GM19455 (cell line): Measurements from ENCODE around the gene ZFTA.
"Not testable (repeated sequence)": the region's sequence is repeated elsewhere in the genome, so short reads cannot be mapped to it uniquely, and the experiment has no call there.

Experiments used
- ATAC-seq: cut with Tn5 transposase; IDR thresholded peaks from one replicate; pipeline ENCODE4 v1.9.1; 2021; ENCODE audit not compliant: unreplicated experiment

The ZFTA gene

DNA sequence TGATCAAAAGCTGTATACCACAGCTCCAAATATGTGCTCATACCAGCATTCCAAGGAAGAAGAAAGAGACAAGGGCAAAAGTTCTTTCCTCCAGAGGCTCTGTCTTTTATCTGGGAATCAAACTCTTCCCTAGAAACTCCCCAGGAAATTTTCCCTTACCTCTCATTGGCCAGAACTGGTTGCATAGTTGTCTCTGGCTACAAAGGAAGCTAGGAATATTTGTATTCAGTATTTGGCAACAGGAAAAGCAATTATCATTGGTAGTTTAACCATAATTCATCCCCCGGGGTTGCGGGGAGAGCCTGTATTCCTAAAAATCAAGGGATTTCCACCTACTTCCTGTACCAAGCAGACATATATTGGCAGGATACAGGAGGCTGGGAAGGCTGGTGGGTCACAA is 10.5 kb upstream of the ZFTA start:
- ATAC-seq = no peak

DNA sequence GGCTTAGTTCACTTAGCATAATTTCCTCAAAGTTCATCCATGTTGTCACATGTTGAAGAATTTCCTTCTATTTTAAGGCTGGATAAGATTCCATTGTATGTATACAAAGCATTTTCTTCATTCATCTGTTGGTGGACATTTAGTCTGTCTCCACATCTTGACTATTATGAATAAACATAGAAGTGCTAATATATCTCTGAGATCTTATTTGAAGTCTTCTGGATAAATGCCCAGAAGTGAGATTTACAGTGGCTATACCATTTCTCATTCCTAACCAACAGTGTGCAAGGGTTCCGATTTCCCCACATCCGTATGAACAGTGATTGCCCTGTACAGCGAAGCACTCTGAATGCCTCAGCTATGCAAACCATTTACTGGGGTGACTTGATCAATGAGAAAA is 6.6 kb upstream of the ZFTA start:
- ATAC-seq = no peak

GRCh38 chr11:63771741-63772318 is 3.3 kb upstream of the ZFTA start:
- ATAC-seq = not testable (repeated sequence)

DNA sequence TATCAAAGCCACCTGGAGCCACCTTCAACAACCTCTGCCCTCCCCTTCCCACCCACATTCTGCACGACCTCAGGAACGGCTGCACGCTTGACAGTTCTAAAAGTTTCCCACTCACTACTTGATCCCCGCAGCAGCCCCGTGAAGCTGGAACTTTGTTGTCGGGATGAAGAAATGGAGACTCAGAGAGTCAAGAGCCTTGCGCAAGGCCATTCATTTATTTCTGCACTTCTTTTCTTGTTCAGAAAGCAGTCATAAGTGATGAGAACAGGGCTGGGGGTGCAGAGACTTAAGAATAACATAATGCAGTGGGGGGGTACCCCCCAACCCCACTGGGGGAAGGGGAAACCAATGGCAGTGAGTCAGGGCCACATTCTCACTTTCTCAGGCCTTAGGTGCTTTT is 2.2 kb upstream of the ZFTA start:
- no peak for ATAC-seq

- no peak for ATAC-seq
These were observed 1.3 kb upstream of the ZFTA start for GRCh38 chr11:63769714-63770455.

DNA sequence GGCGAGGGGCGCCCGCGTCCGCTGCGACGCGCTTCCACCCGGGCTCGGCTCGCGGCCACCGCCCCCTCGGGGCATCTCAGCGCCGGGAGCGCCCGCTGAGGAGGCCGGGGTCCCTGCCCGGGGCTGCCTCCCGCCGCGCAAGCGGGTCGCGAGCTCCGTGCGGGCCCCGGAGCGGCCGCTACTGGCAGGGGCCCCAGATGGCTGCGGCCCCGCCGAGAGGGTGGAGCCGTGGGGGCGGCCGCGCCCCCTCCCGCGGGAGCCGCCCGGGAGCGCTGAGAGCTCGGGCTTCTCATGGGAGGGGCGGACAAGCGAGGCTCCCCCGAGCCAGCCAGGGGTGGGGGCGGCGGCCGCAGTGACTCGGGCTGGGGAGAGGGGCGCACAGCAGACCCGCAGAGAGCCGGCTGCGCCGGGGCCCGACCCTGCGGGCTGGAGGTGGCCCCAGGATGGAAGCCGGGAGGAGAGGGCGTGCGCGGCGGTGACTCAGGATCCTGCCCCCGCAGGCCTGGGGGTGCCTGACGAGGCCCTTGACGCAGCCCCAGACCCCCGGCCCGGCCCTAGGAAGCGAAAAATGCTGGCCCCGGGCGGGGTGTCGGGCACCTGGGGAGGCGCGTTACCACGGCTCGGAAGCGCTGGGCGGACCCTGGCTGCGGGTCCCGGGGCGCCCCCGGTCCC is 603 bp upstream of the ZFTA start:
- ATAC-seq = peak; percentile 46

DNA sequence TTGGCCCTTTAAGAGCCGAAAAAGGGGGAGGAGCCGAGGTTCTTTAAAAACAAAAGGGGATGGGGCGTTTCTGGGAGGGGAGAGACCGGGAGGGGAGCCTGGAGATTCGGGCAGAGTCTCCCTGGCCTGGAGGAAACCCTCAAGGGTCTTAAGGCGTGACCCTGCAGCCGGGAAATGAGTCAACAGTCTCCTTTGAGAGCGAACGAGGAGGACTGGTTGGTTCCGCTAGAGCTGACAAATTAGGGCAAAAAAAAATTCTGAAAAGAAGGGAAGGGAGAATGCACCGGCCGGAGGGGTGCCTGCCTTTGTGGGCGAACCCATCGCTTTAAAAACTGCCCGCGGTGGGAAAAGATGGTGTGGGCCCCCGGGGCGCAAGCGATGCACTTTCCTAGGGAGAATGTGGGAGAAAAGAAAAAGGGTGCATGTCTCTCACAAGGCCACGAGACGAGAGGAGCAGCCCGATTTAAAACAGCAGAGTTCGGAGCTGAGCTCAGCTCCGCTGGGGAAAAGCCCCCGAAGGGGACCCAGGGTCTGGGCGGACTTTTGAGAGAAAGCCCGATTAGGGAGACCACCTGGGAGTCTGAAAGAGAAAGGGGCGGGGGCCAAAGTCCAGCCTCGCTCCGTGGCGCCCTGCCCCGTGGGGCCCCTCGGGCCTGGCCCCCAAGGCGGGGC is 874 bp downstream of the ZFTA start:
- no peak for ATAC-seq

GRCh38 chr11:63767267-63767564 is 1.4 kb downstream of the ZFTA start:
- ATAC-seq = no peak

DNA sequence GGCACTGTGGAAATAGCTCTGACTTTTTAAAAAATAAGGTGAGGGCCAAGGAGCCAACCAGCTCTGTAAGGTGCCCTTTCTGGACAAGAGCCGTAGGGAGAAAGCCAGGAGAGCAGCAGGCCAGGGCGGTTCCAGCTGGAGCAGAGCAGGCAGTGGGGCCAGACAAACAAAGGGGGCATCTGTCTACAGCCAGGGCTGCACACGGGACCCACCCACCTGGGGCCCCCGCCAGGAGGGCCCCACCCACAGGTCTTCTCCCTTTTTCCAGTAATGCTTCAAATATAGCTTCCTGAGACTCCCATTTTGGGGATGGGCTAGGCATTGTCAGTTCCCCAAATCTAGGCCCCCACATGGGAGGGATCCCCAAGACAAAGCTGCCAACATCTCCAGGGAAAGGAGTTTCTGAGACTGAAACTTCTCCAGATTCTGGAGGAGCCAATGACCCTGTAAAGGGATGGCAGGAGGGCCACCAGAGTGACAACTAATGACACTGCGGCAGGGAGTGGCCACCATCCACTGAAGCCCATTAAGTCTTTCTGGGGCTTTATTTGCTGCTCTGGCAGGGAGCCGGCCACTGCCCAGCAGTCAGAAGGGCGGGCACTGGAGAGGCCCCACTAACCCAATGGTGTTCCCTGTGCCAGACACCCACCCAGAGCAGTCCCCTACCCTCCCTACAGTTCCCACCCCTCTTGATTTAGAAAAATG is 1.9 kb downstream of the ZFTA start:
- no peak for ATAC-seq

DNA sequence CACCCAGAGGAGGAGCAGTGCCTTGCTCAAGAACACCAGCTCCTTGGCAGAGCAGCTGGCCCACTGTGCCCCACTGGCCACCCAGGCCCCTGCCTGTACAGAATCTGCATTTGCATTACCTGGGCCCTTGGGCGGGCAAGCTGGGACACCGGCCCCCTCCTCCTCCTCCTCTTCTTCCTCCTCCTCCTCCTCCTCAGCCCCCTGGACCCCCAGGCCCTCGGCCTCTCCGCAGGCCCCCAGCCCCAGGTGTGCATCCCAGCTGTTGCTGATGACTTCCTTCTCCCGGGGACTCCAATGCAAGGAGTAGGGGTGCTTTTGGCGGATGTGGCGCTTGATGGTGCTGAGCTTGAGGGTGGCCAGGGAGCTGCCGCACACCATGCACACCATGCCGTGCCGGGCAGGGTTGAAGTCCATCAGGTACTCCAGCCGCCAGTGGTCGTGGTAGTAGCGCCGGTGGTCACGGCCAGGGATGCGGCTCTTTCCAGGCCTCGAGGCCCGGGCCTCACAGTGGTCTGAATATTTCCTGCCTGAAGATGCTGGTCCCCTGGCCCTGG is 2.8 kb downstream of the ZFTA start:
- ATAC-seq = no peak

DNA sequence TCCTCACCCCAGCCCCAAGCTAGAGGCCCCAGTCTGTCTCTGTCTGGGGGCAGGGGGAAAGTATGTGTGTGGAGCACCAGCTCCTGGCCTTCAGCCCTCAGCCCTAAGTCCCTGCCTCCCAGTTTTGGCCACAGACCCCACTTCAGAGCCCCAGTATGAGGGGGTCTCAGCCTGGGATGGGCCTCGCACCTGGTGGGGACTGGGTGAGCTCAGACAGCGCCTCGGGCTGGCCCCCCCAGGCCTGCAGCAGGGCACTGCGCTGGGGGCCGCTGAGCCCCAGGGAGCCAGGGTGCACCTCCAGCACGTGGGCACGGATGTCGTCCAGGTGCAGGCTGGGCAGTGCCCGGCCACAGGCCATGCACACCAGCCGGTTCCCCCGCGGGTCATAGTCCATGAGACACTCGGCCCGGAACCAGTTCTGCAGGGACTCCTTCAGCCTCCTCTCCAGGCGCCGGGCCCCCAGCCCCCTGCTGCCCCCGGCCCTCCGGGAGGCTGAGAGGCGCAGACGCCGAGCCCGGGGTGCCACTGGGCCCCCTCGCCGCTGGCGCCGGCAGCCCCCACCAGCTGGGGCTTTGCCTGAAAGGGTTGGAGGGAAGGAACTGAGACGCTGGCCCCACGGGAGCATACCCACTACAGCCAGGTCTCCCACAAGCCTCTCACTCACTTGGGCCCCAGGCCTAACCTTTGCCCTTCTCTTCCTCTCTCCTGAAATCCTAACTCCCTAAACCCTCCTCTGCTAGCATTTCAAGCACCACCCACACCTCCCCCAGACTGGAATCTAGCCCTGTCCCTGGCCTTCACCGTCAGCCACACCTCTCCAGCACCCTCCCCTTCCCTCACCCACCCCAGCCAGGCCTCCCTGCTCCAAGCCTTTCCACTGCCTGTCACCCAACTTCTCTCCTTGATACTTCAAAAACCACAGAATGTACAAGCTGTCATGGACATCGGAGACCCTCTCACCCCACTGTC is 3.6 kb downstream of the ZFTA start:
- no peak for ATAC-seq

- ATAC-seq = no peak
These were observed 4.3 kb downstream of the ZFTA start for GRCh38 chr11:63764340-63764678.

GRCh38 chr11:63763496-63764339 is 4.9 kb downstream of the ZFTA start:
- ATAC-seq = no peak

DNA sequence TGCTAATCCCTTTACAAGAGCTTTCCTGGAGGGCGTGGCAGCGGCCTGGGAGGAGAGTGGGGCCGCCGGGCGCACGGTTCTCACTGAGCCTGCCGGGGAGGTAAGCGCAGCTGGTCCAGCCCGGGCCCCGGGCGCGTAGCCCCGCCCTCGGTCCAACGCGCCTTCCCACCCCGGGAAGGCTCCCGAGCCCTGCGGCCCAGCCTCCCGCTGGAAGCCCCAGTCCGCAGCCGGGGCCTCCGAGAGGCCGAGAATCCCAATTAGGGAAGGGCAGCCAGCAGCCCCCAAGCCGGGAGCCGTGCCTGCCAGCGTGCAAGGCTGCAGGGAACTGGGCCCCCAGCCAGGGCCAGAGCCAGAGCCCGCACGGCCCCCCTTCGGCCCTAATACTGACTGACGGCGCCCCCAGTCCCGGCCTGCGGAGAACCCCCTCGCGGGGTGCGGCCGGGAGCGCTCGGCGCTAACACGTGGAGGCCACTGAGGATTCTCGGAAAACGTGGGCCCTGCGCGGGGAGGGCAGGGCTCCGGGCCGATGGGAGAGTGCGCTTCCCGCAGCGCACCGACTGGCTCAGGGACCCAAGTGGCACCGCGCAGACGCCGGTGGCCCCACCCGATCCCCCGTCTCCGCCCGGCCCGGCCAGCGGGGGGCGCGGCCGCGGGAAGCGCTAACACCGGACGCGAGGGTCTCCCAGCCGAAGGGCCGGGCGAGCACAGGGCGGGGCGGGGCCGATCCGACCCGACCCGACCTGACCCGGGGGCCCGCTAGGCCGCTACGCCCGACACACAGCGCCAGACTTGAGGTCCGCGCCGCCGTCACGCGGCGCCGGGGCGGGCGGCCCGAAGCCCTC is 5.7 kb downstream of the ZFTA start:
- no peak for ATAC-seq

- ATAC-seq = no peak
These were observed 6.5 kb downstream of the ZFTA start for GRCh38 chr11:63761931-63762653.

DNA sequence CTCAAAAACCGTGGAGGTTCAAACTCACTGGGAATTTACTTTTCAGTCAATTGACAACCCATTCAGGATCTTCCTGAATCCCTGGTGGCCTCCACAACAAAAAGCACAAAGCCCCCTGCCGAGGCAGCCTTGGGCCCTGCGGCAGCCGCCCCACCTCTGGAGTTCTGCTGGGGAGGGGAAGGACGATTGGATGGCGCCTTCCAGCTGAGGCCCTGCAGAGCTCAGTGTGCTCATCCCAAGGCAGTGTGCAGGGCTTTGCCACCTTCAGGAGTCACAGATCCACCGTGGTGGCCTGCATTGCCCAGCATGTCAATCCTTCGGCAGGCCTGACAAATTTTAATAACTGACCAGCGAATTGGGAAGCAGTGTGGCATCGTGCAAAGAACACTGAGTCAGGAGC is 7.4 kb downstream of the ZFTA start:
- no peak for ATAC-seq

GRCh38 chr11:63760487-63761079 is 8.0 kb downstream of the ZFTA start:
- ATAC-seq = no peak
